GM19099 (cell line): ENCODE data around the gene CCDC197.

Experiments
- POLR2A ChIP-seq: IDR thresholded peaks from 3 replicates; pipeline ENCODE4 v1.6.1; 2011; ENCODE audit warnings: low read depth; ENCODE audit not compliant: insufficient read length; ENCODE audit errors: extremely low read depth

Gene CCDC197

GRCh38 chr14:93997082-93997481 lies at the start of gene CCDC197:
CCDC197 (plus strand) TSS chr14:93997301; CDS start chr14:93998132, 831 bp downstream.
- TF ChIP-seq POLR2A = no peak

- TF ChIP-seq POLR2A = no peak
These were observed 47.5 kb upstream of the CCDC197 start for GRCh38 chr14:93949511-93950075.

- TF ChIP-seq POLR2A = no peak
These were observed 46.0 kb upstream of the CCDC197 start for GRCh38 chr14:93950948-93951634.

GRCh38 chr14:93951635-93952540 lies 45.2 kb upstream of the CCDC197 start:
- no peak for TF ChIP-seq POLR2A

- TF ChIP-seq POLR2A = peak; percentile 8
These were observed 44.3 kb upstream of the CCDC197 start for GRCh38 chr14:93952829-93953228.

GRCh38 chr14:93953263-93953662 lies 43.8 kb upstream of the CCDC197 start:
- TF ChIP-seq POLR2A = no peak

- TF ChIP-seq POLR2A = no peak
These were observed 43.2 kb upstream of the CCDC197 start for GRCh38 chr14:93953739-93954515.

GRCh38 chr14:93954516-93954830 lies 42.6 kb upstream of the CCDC197 start:
- no peak for TF ChIP-seq POLR2A

GRCh38 chr14:93954900-93955849 lies 41.9 kb upstream of the CCDC197 start:
- peak; percentile 63 for TF ChIP-seq POLR2A

- TF ChIP-seq POLR2A = no peak
These were observed 41.1 kb upstream of the CCDC197 start for GRCh38 chr14:93955850-93956481.

- peak; percentile 57 for TF ChIP-seq POLR2A
These were observed 40.4 kb upstream of the CCDC197 start for GRCh38 chr14:93956514-93957332.

- TF ChIP-seq POLR2A = no peak
These were observed 39.8 kb upstream of the CCDC197 start for GRCh38 chr14:93957333-93957710.
